Neutrophil (primary cell): ENCODE data around the gene APEX1.
A peak's percentile ranks its signal among the peaks of the same experiment; 100 is the strongest.

Experiments
- H3K27ac ChIP-seq: fragments of 200-600 bp; sonication (generic); 2 replicates; pipeline ENCODE4 v1.5.1; 2016; ENCODE audit warnings: mild to moderate bottlenecking, moderate library complexity
- H3K27me3 ChIP-seq: fragments of 200-600 bp; sonication (generic); 2 replicates; pipeline ENCODE4 v1.6.0; 2016; ENCODE audit warnings: mild to moderate bottlenecking
- H3K36me3 ChIP-seq: fragments of 200-600 bp; sonication (generic); 2 replicates; pipeline ENCODE4 v1.5.1; 2017
- H3K4me1 ChIP-seq, 2 experiments: fragments of 200-600 bp in 1 of 2; sonication (generic) in 1 of 2; 1 replicate in 1 of 2; 2 replicates in 1 of 2; pipeline versions ENCODE4 v1.5.1 to v1.6.1; 2013 to 2016; ENCODE audit warnings: low read depth in 1 of 2, low read length in 1 of 2, mild to moderate bottlenecking in 1 of 2, moderate library complexity in 1 of 2; ENCODE audit not compliant: control insufficient read depth in 1 of 2, insufficient read depth in 1 of 2
- H3K4me3 ChIP-seq, 2 experiments: fragments of 200-600 bp in 1 of 2; sonication (generic) in 1 of 2; 1 replicate in 1 of 2; 2 replicates in 1 of 2; pipeline ENCODE4 v1.5.1; 2013 to 2016; ENCODE audit warnings: low read depth in 1 of 2, low read length in 1 of 2, mild to moderate bottlenecking in 1 of 2, moderate library complexity in 1 of 2
- H3K9me3 ChIP-seq: fragments of 200-600 bp; sonication (generic); 2 replicates; pipeline ENCODE4 v1.5.1; 2016
- TF ChIP-seq, protein P1 (sequence below): fragments of 200-600 bp; sonication (generic); IDR thresholded peaks from 2 replicates; pipeline ENCODE4 v1.5.1; 2016; ENCODE audit warnings: antibody characterized with exemption

The APEX1 gene

DNA sequence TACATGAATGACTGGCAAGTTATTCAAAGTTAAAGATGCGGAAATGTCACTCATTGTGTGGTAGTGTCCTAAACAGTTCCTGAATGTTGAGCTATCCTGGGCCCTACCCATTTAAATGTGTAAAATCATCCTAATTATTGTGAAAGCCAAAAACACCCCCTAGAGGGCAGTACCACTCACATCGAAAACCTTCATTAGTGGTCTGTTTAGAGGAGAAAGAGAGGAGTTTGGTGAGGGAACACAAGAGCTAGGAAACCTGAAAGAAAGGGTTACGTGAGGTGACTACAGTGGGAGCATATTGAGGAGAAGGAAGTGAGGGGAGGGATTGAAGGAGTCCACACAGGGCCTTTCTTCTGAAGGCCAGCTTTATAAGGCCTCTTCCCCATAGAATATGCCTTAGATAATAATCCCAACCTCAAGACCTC is 39.2 kb upstream of the APEX1 start:
- Histone ChIP-seq H3K4me1 (peaks cover 13 to 24% of the 10 kb centered on the region in 2 experiments), H3K9me3 (no peaks in the 10 kb centered on the region), H3K36me3 (no peaks in the 10 kb centered on the region), H3K27me3 (no peaks in the 10 kb centered on the region), H3K27ac (peak overlapping the region; percentile 27), H3K4me3 (no peak overlapping the region)
- TF ChIP-seq, protein P1, sequence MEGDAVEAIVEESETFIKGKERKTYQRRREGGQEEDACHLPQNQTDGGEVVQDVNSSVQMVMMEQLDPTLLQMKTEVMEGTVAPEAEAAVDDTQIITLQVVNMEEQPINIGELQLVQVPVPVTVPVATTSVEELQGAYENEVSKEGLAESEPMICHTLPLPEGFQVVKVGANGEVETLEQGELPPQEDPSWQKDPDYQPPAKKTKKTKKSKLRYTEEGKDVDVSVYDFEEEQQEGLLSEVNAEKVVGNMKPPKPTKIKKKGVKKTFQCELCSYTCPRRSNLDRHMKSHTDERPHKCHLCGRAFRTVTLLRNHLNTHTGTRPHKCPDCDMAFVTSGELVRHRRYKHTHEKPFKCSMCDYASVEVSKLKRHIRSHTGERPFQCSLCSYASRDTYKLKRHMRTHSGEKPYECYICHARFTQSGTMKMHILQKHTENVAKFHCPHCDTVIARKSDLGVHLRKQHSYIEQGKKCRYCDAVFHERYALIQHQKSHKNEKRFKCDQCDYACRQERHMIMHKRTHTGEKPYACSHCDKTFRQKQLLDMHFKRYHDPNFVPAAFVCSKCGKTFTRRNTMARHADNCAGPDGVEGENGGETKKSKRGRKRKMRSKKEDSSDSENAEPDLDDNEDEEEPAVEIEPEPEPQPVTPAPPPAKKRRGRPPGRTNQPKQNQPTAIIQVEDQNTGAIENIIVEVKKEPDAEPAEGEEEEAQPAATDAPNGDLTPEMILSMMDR: peak; percentile 26

DNA sequence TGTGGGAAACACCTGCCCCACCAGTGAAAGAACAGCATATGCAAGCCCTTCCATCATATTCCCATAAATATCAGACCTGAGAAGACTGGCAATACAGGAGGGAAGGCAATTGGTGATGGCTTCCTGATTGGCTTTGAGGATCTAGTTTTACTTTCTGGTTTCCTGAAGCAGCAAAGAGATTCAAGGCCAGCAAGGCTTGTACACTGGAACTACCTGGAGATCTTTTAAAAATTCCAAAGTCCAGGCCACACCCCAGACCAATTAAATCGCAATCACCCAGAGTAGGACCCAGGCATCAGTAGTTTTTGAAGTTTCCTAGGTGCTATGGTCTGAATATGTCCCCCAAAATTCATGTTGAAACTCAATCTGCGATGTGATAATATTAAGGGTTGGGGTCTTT is 38.8 kb upstream of the APEX1 start:
- H3K4me1 ChIP-seq: peaks cover 13 to 24% of the 10 kb centered on the region in 2 experiments
- no peak overlapping the region for H3K4me3 ChIP-seq
- peak overlapping the region; percentile 27 for H3K27ac ChIP-seq
- H3K27me3 ChIP-seq: no peaks in the 10 kb centered on the region
- no peaks in the 10 kb centered on the region for H3K36me3 ChIP-seq
- TF ChIP-seq, protein P1: no peak
- no peaks in the 10 kb centered on the region for H3K9me3 ChIP-seq

DNA sequence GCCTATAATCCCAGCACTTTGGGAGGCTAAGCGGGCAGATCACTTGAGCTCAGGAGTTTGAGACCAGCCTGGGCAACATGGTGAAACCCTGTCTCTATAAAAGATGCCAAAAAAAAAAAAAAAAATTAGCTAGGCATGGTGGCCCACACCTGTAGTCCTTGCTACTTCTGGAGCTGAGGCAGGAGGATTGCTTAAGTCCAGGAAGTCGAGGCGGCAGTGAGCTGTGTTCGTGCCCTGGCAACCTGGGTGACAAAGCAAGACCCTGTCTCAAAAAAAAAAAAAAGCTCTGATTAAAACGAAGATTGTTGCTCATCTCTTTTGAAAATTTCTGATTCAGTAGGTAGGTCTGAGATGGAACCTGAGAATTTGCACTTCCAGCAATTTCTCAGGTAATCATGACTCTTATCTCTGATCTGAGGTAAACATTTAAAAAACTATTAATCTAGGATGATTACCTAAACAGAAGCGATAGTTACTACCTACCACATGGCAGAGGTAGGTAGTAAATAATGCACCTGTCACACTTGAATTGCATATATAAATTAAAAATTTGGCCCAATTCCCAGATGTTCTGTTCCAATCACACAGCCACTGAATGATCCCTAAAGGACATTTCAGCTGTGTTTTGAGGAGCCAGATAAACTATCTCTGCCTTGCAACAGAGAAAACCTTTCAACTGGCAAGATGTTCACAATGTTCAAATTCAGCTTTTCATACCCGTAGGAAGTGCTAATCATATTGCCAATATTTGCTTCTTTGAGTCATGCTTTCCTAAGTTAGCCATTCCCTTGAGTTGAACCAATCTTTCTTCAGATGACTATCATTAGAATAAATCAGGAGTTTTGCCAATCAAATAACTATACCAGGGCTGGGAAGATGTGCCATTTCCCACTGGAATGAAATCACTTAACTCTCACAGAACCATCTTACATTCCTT is 37.5 kb upstream of the APEX1 start:
- H3K36me3 ChIP-seq: no peaks in the 10 kb centered on the region

DNA sequence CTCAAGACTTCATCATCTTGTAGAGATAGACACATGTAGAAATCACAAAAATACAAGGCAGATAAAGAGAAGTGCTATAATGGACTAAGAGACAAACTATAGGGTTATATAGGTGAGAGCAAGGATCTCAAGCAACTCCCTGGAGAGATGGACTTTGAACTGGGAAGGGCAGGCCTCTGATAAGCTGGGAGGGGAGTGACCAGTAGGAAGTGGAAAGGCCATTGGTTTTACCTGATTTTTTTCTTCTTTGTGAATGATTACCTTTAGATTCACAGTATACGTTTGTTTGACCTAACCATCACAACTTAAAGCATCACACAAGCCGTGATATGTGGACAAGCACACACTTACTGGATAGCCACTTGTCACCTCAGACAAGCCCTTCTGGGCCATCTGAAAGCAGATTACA is 36.5 kb upstream of the APEX1 start:
- peaks cover 8 to 13% of the 10 kb centered on the region in 2 experiments for H3K4me1 ChIP-seq

More for the DNA sequence above, 37.5 kb upstream of the APEX1 start:
- H3K27ac ChIP-seq: no peak overlapping the region
- no peaks in the 10 kb centered on the region for H3K27me3 ChIP-seq
- TF ChIP-seq, protein P1: no peak
- peaks cover 8 to 17% of the 10 kb centered on the region in 2 experiments for H3K4me1 ChIP-seq
- no peak overlapping the region for H3K4me3 ChIP-seq
- no peaks in the 10 kb centered on the region for H3K9me3 ChIP-seq

DNA sequence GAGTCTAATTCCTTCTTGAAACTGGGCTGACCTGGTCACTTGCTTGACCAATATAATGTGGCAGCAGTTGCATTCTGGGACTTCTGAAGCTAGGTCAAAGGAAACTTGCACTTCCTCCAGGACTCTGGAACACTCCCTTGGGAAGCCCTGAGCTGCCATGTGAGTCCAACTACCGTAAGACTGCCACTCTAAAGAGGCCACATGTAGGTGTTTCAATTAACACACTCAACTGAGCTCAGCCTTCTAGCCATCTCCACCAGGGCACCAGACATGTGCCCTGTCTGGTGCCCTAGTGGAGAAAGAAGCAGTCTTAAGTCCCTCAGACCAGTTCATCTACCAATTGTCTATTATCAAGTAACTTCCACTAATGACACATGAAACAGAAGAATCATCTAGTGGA is 35.6 kb upstream of the APEX1 start:
- Histone ChIP-seq H3K36me3 (no peaks in the 10 kb centered on the region), H3K4me1 (peaks cover under 1 to 4% of the 10 kb centered on the region in 2 experiments), H3K4me3 (no peak overlapping the region), H3K27me3 (no peaks in the 10 kb centered on the region), H3K27ac (no peak overlapping the region), H3K9me3 (no peaks in the 10 kb centered on the region)
- TF ChIP-seq, protein P1: no peak

More for the DNA sequence above, 36.5 kb upstream of the APEX1 start:
- Histone ChIP-seq H3K9me3 (no peaks in the 10 kb centered on the region), H3K4me3 (no peak overlapping the region), H3K36me3 (no peaks in the 10 kb centered on the region), H3K27ac (no peak overlapping the region), H3K27me3 (no peaks in the 10 kb centered on the region)
- TF ChIP-seq, protein P1: no peak
